Calu3 (cell line): ENCODE measurements around the gene SLC15A4. TPM values are rescaled to one million over a fixed set of nuclear protein-coding genes. Genes with fewer than 3 reads are reported as not detected.
"Not testable (repeated sequence)": the region's sequence is repeated elsewhere in the genome, so short reads cannot be mapped to it uniquely, and the experiment has no call there.

Source experiments
- BruUV-seq: library from RNA; stranded (reverse); fragments of 400-500 nt; replicated peaks from 2 replicates; lab custom pipeline; 2021; lab: Mats Ljungman, UMichigan
- CTCF ChIA-PET: fragments of 300-600 bp; sonication (Branson Sonifier 250); formaldehyde crosslinking; loops from one replicate; lab custom pipeline; 2022; ENCODE audit warnings: antibody characterized with exemption; lab: Charles Lee
- DNase-seq: peaks from one replicate; pipeline ENCODE4 v3.0.0; 2022
- H3K27ac Mint-ChIP-seq: one replicate; pipeline ENCODE4 v1.8.0; 2022; ENCODE audit warnings: mixed read lengths; ENCODE audit not compliant: unreplicated experiment
- H3K27me3 Mint-ChIP-seq: one replicate; pipeline ENCODE4 v1.8.0; 2022; ENCODE audit warnings: mixed read lengths; ENCODE audit not compliant: unreplicated experiment
- H3K36me3 Mint-ChIP-seq: one replicate; pipeline ENCODE4 v1.8.0; 2022; ENCODE audit warnings: mild to moderate bottlenecking, moderate library complexity, mixed read lengths; ENCODE audit not compliant: insufficient read depth, unreplicated experiment
- H3K4me1 Mint-ChIP-seq: one replicate; pipeline ENCODE4 v1.8.0; 2022; ENCODE audit warnings: mild to moderate bottlenecking, low read depth, mixed read lengths; ENCODE audit not compliant: unreplicated experiment
- H3K4me3 Mint-ChIP-seq: one replicate; pipeline ENCODE4 v1.8.0; 2022; ENCODE audit warnings: mild to moderate bottlenecking, low read depth, moderate library complexity, mixed read lengths; ENCODE audit not compliant: unreplicated experiment
- H3K9me3 Mint-ChIP-seq: one replicate; pipeline ENCODE4 v1.8.0; 2022; ENCODE audit warnings: low read depth, mixed read lengths; ENCODE audit not compliant: unreplicated experiment
- CTCF ChIP-seq: fragments of 200-600 bp; IDR thresholded peaks from one replicate; pipeline ENCODE4 v1.8.0; 2022; ENCODE audit warnings: antibody characterized with exemption; ENCODE audit not compliant: unreplicated experiment
- intact Hi-C: fragments of 100-400 bp; cut with micrococcal nuclease; formaldehyde crosslinking; loops from one replicate; pipeline ENCODE4 v1.10.0; 2022; ENCODE audit not compliant: unreplicated experiment
- total RNA-seq: library from RNA; stranded (reverse); gene quantifications from 2 replicates; pipeline ENCODE4 v1.2.3, GENCODE V29; 2022

SLC15A4 gene
- total RNA-seq, 1 experiment from 2014 or later = 34.9 TPM

GRCh38 chr12:128850400-128850799 is 26.6 kb upstream of the SLC15A4 start:
- no TSS peak for BruUV-seq
- intact Hi-C loops = no loop called here
- Mint-ChIP-seq H3K27ac (no peak overlapping the region), H3K27me3 (no peaks in the 10 kb centered on the region), H3K4me3 (no peak overlapping the region), H3K9me3 (peaks cover 5% of the 10 kb centered on the region), H3K36me3 (no peaks in the 10 kb centered on the region), H3K4me1 (no peaks in the 10 kb centered on the region)
- CTCF ChIA-PET = no interaction called here
- no peak for DNase-seq
- no peak for TF ChIP-seq CTCF

GRCh38 chr12:128849806-128850205 is 26.0 kb upstream of the SLC15A4 start:
- H3K27me3 Mint-ChIP-seq, BruUV-seq, H3K9me3 Mint-ChIP-seq, H3K4me3 Mint-ChIP-seq, H3K36me3 Mint-ChIP-seq, CTCF ChIA-PET, H3K4me1 Mint-ChIP-seq, intact Hi-C loops, H3K27ac Mint-ChIP-seq, DNase-seq: not testable (repeated sequence)

- DNase-seq = no peak
- Mint-ChIP-seq H3K4me1 (no peaks in the 10 kb centered on the region), H3K36me3 (no peaks in the 10 kb centered on the region), H3K4me3 (no peak overlapping the region), H3K9me3 (no peaks in the 10 kb centered on the region), H3K27me3 (no peaks in the 10 kb centered on the region), H3K27ac (no peak overlapping the region)
- no peak for TF ChIP-seq CTCF
- intact Hi-C loops = no loop called here
- BruUV-seq = no TSS peak
- CTCF ChIA-PET = no interaction called here
Measured at GRCh38 chr12:128848371-128848770, 24.6 kb upstream of the SLC15A4 start.

GRCh38 chr12:128846671-128847070 is 22.9 kb upstream of the SLC15A4 start:
- H3K36me3 Mint-ChIP-seq, H3K9me3 Mint-ChIP-seq, H3K27me3 Mint-ChIP-seq, BruUV-seq, intact Hi-C loops, CTCF ChIA-PET, DNase-seq, H3K27ac Mint-ChIP-seq, H3K4me3 Mint-ChIP-seq, H3K4me1 Mint-ChIP-seq: not testable (repeated sequence)

GRCh38 chr12:128844031-128844635 is 20.4 kb upstream of the SLC15A4 start:
- TF ChIP-seq CTCF = no peak
- DNase-seq = no peak
- no peaks in the 10 kb centered on the region for H3K36me3 Mint-ChIP-seq
- BruUV-seq = no TSS peak
- peaks cover 6% of the 10 kb centered on the region for H3K9me3 Mint-ChIP-seq
- CTCF ChIA-PET = no interaction called here
- H3K27ac Mint-ChIP-seq = no peak overlapping the region
- intact Hi-C loops = no loop called here
- no peaks in the 10 kb centered on the region for H3K4me1 Mint-ChIP-seq
- H3K4me3 Mint-ChIP-seq = no peak overlapping the region
- H3K27me3 Mint-ChIP-seq = no peaks in the 10 kb centered on the region
